Stimulated activated CD4-positive, alpha-beta T cell treated with anti-CD3 and anti-CD28 coated beads, Interleukin-4, amount 100 ng/mL, for 48 hours (primary cell): ENCODE measurements around the gene SLC12A6.
"Not testable (repeated sequence)": the region's sequence is repeated elsewhere in the genome, so short reads cannot be mapped to it uniquely, and the experiment has no call there.

Experiments used
- DNase-seq, 2 donors: peaks; one replicate each; pipeline ENCODE4 v3.0.0-alpha.2; 2020; ENCODE audit warnings: low read depth in 2 of 2

SLC12A6 gene

GRCh38 chr15:34337557-34338306 lies at the start of gene SLC12A6:
Gene SLC12A6 (minus strand): TSS chr15:34337781. CDS start chr15:34336680, 1,101 bp downstream.
- peak; percentile 87 to 89 for DNase-seq

GRCh38 chr15:34381829-34382521 lies 44.4 kb upstream of the SLC12A6 start:
- not testable (repeated sequence) for DNase-seq

- not testable (repeated sequence) for DNase-seq
These were observed 42.9 kb upstream of the SLC12A6 start for GRCh38 chr15:34380491-34380890.

GRCh38 chr15:34376856-34377255 lies 39.3 kb upstream of the SLC12A6 start:
- DNase-seq, result no peak

GRCh38 chr15:34375541-34375940 lies 38.0 kb upstream of the SLC12A6 start:
- not testable (repeated sequence) for DNase-seq

GRCh38 chr15:34374816-34375215 lies 37.2 kb upstream of the SLC12A6 start:
- no peak for DNase-seq

GRCh38 chr15:34373951-34374350 lies 36.4 kb upstream of the SLC12A6 start:
- no peak for DNase-seq

GRCh38 chr15:34370643-34371042 lies 33.1 kb upstream of the SLC12A6 start:
- DNase-seq, result no peak

- no peak for DNase-seq
These were observed 32.5 kb upstream of the SLC12A6 start for GRCh38 chr15:34370129-34370528.

- DNase-seq, result peak; percentile 81 to 85
These were observed 29.8 kb upstream of the SLC12A6 start, which contains the start of gene LPCAT4 for GRCh38 chr15:34367101-34368081. Gene LPCAT4 (minus strand): TSS chr15:34367196. CDS start chr15:34367100, 96 bp downstream.

- peak; percentile 29 to 52 for DNase-seq
These were observed 28.9 kb upstream of the SLC12A6 start for GRCh38 chr15:34366271-34367065.

GRCh38 chr15:34365836-34366235 lies 28.3 kb upstream of the SLC12A6 start:
- no peak for DNase-seq

GRCh38 chr15:34365091-34365825 lies 27.7 kb upstream of the SLC12A6 start:
- DNase-seq, result no peak

GRCh38 chr15:34364041-34364440 lies 26.5 kb upstream of the SLC12A6 start:
- no peak for DNase-seq

GRCh38 chr15:34362047-34362773 lies 24.6 kb upstream of the SLC12A6 start:
- no peak for DNase-seq

- no peak for DNase-seq
These were observed 23.7 kb upstream of the SLC12A6 start for GRCh38 chr15:34361278-34361677.

- no peak for DNase-seq
These were observed 22.7 kb upstream of the SLC12A6 start for GRCh38 chr15:34360298-34360697.

- DNase-seq, result no peak
These were observed 21.8 kb upstream of the SLC12A6 start for GRCh38 chr15:34359416-34359815.

- DNase-seq, result no peak
These were observed 21.4 kb upstream of the SLC12A6 start for GRCh38 chr15:34358948-34359347.

- no peak for DNase-seq
These were observed 20.8 kb upstream of the SLC12A6 start for GRCh38 chr15:34358367-34358766.
